Endothelial cell of umbilical vein (primary cell): ENCODE data around the gene IMPA2. TPM values are rescaled to one million over a fixed set of nuclear protein-coding genes. Genes with fewer than 3 reads are reported as not detected.

Source experiments
- BruUV-seq: library from RNA; stranded (reverse); fragments of 400-500 nt; replicated peaks from 2 replicates; lab custom pipeline; 2021; lab: Mats Ljungman, UMichigan
- CTCF ChIA-PET: fragments of 300-600, 350-600 bp; sonication (Branson Sonifier 250); formaldehyde crosslinking; loops from one replicate; lab custom pipeline; 2021; ENCODE audit warnings: antibody characterized with exemption, inconsistent platforms; lab: Charles Lee
- POLR2A ChIA-PET: fragments of 300-600, 350-600 bp; sonication (Branson Sonifier 250); formaldehyde crosslinking; loops from one replicate; lab custom pipeline; 2021; ENCODE audit warnings: antibody characterized with exemption, inconsistent platforms; lab: Charles Lee
- DNase-seq: peaks from one replicate; pipeline ENCODE4 v3.0.0-alpha.2; 2011; ENCODE audit warnings: low read depth, low spot score
- FAIRE-seq: peaks from 2 replicates; lab custom pipeline; 2011; peaks lifted over from hg19 to GRCh38; lab: Jason Lieb, UNC
- H2AFZ ChIP-seq: 2 replicates; pipeline ENCODE4 v1.6.0; 2012; ENCODE audit warnings: low read depth, low read length, control low read depth, inconsistent platforms
- H3K27ac ChIP-seq: 2 replicates; pipeline ENCODE4 v1.5.1; 2011; ENCODE audit warnings: low read depth, mild to moderate bottlenecking, control low read depth, low read length, moderate library complexity; ENCODE audit not compliant: insufficient read depth
- H3K27me3 ChIP-seq, 2 experiments: 2 replicates each; pipeline versions ENCODE4 v1.6.0 to v1.6.1; 2011; ENCODE audit warnings: low read length in 2 of 2, mixed read lengths in 1 of 2; ENCODE audit not compliant: control insufficient read depth in 2 of 2, insufficient read depth in 2 of 2
- H3K36me3 ChIP-seq, 2 experiments: 2 replicates in 1 of 2; 3 replicates in 1 of 2; pipeline ENCODE4 v1.5.1; 2011; ENCODE audit warnings: low read length in 2 of 2, mild to moderate bottlenecking in 1 of 2, moderate library complexity in 1 of 2; ENCODE audit not compliant: control insufficient read depth in 2 of 2, insufficient read depth in 2 of 2; ENCODE audit errors: extremely low read depth in 1 of 2
- H3K4me1 ChIP-seq: 3 replicates; pipeline ENCODE4 v1.5.1; 2011; ENCODE audit warnings: mild to moderate bottlenecking, low read length; ENCODE audit not compliant: control insufficient read depth, insufficient read depth; ENCODE audit errors: extremely low read depth
- H3K4me2 ChIP-seq: 2 replicates; pipeline ENCODE4 v1.6.1; 2011; ENCODE audit warnings: low read length, control low read depth, mixed read lengths; ENCODE audit not compliant: insufficient read depth
- H3K4me3 ChIP-seq, 3 experiments: fragments of 200-600 bp in 1 of 3; sonication (generic), shearing (Covaris generic) in 1 of 3; replicated peaks in 1 of 3; 2 replicates each; pipeline ENCODE4 v1.5.1; 2011 to 2016; ENCODE audit warnings: control low read depth in 3 of 3, low read length in 3 of 3, mild to moderate bottlenecking in 2 of 3, inconsistent platforms in 1 of 3, low read depth in 1 of 3, moderate library complexity in 1 of 3; ENCODE audit not compliant: insufficient read depth in 1 of 3
- H3K79me2 ChIP-seq: 2 replicates; pipeline ENCODE4 v1.6.0; 2012; ENCODE audit warnings: low read length, inconsistent platforms; ENCODE audit not compliant: control insufficient read depth, insufficient read depth
- H3K9ac ChIP-seq: replicated peaks from 2 replicates; pipeline ENCODE3; 2011; ENCODE audit warnings: low read length, control low read depth; ENCODE audit not compliant: insufficient read depth; ENCODE audit errors: extremely low read depth
- H3K9me1 ChIP-seq: replicated peaks from 3 replicates; pipeline ENCODE4 v1.6.0; 2011; ENCODE audit warnings: mild to moderate bottlenecking, low read length; ENCODE audit not compliant: control insufficient read depth, insufficient read depth; ENCODE audit errors: extremely low read depth
- H3K9me3 ChIP-seq: replicated peaks from 2 replicates; pipeline ENCODE4 v1.5.1; 2012; ENCODE audit warnings: low read length, inconsistent platforms; ENCODE audit not compliant: control insufficient read depth, insufficient read depth
- H4K20me1 ChIP-seq: replicated peaks from 2 replicates; pipeline ENCODE3; 2011; ENCODE audit warnings: mild to moderate bottlenecking, low read length; ENCODE audit not compliant: control insufficient read depth, insufficient read depth; ENCODE audit errors: extremely low read depth
- EZH2 ChIP-seq: IDR thresholded peaks from 2 replicates; pipeline ENCODE4 v1.6.1; 2012; ENCODE audit warnings: borderline replicate concordance, low read depth, mild to moderate bottlenecking, moderate library complexity, low read length, inconsistent platforms; ENCODE audit not compliant: severe bottlenecking
- FOS ChIP-seq: IDR thresholded peaks from 2 replicates; pipeline ENCODE4 v1.6.1; 2011; ENCODE audit warnings: mild to moderate bottlenecking, low read length, moderate library complexity, borderline replicate concordance; ENCODE audit not compliant: insufficient read depth
- GATA2 ChIP-seq: IDR thresholded peaks from 2 replicates; pipeline ENCODE4 v1.7.0; 2011; ENCODE audit warnings: low read depth, mild to moderate bottlenecking, moderate library complexity, mixed read lengths, low read length; ENCODE audit not compliant: insufficient read length, insufficient read depth
- JUN ChIP-seq: IDR thresholded peaks from 2 replicates; pipeline ENCODE4 v1.6.1; 2011; ENCODE audit warnings: borderline replicate concordance, low read depth; ENCODE audit not compliant: insufficient read length, insufficient read depth
- MYC ChIP-seq: IDR thresholded peaks from one replicate; pipeline ENCODE4 v1.6.1; 2011; ENCODE audit warnings: mild to moderate bottlenecking, low read depth, low read length
- POLR2A ChIP-seq: IDR thresholded peaks from 2 replicates; pipeline ENCODE4 v1.6.1; 2012; ENCODE audit warnings: low read depth, mild to moderate bottlenecking, control low read depth, low read length
- POLR2AphosphoS5 ChIP-seq: IDR thresholded peaks from 2 replicates; pipeline ENCODE4 v1.6.1; 2012; ENCODE audit warnings: low read depth, mild to moderate bottlenecking, control low read depth, low read length, moderate library complexity; ENCODE audit not compliant: insufficient read depth
- dilution Hi-C: fragments of 300-500 bp; cut with MboI; formaldehyde crosslinking; loops from one replicate; pipeline ENCODE4 v1.15.0; 2019; ENCODE audit warnings: low sequenced_read_pairs; ENCODE audit not compliant: extremely low pct_ligation_motif_present
- intact Hi-C: fragments of 100-400 bp; cut with micrococcal nuclease; formaldehyde crosslinking; loops from one replicate; pipeline ENCODE4 v1.10.0; 2022
- polyA plus RNA-seq, 4 experiments: library from polyadenylated mRNA; depleted of rRNA in 3 of 4; stranded (reverse) in 3 of 4; unstranded in 1 of 4; fragments of >200 nt; gene quantifications; 2 replicates each; pipeline versions ENCODE4 v1.2.1 to v1.2.3, GENCODE V29; 2011 to 2012; ENCODE audit warnings: missing spikeins in 1 of 4
- total RNA-seq: library from RNA; stranded (reverse); gene quantifications from 2 replicates; pipeline ENCODE4 v1.2.3, GENCODE V29; 2021
- TF ChIP-seq, protein P1 (sequence below), 2 donors: IDR thresholded peaks; 1 replicate in 1 of 2; 2 replicates in 1 of 2; pipeline ENCODE4 v1.5.1; 2011; ENCODE audit warnings: low read length in 2 of 2, mild to moderate bottlenecking in 2 of 2, moderate library complexity in 2 of 2, control low read depth in 1 of 2, inconsistent platforms in 1 of 2, low read depth in 1 of 2; ENCODE audit not compliant: insufficient read depth in 1 of 2; ENCODE audit errors: extremely low read depth in 1 of 2
- TF ChIP-seq, protein P2 (sequence below): IDR thresholded peaks from 2 replicates; pipeline ENCODE4 v1.6.1; 2011; ENCODE audit not compliant: insufficient read depth, insufficient read length

IMPA2 gene
- total and polyA plus RNA-seq, 2 donors (not counting 3 experiments of a cell fraction or from before 2014, with no cell fraction given): 6.1 to 8.0 TPM

DNA sequence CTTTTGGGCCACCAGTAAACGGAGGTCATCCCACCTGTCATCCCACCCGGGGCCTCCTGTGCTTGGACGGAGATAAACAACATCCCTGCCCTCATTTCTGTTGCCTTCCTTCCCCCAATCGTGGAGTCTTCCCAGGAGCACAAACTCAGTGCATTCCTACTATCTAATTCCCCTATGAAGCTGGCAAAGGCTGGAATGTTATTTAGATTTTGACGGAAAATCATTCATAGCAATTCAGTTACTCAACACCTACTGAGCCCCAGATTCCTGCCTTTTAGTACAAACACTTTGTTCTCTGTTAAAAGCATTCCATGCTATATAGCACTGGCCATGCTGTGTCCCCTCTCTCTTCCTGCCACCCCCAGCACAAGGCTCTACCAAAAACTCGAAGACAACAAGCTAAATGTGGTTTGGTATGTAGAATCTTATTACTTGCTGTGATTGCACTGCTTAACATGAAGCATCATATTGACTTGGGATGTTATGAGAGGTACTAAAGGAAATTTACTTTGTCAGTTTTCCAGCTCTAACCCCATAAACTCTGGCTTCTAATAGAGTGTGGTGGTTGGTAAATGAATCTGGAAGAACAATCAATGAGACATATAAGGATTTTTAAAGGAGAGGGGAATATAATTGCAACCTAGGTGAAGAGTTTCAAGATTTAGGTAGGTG is 32.3 kb upstream of the IMPA2 start:
- intact Hi-C loops: no loop called here
- no peak for TF ChIP-seq EZH2
- TF ChIP-seq GATA2: no peak
- TF ChIP-seq, protein P1, sequence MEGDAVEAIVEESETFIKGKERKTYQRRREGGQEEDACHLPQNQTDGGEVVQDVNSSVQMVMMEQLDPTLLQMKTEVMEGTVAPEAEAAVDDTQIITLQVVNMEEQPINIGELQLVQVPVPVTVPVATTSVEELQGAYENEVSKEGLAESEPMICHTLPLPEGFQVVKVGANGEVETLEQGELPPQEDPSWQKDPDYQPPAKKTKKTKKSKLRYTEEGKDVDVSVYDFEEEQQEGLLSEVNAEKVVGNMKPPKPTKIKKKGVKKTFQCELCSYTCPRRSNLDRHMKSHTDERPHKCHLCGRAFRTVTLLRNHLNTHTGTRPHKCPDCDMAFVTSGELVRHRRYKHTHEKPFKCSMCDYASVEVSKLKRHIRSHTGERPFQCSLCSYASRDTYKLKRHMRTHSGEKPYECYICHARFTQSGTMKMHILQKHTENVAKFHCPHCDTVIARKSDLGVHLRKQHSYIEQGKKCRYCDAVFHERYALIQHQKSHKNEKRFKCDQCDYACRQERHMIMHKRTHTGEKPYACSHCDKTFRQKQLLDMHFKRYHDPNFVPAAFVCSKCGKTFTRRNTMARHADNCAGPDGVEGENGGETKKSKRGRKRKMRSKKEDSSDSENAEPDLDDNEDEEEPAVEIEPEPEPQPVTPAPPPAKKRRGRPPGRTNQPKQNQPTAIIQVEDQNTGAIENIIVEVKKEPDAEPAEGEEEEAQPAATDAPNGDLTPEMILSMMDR (IDR thresholded peaks at IDR 0.05; ENCODE audit: extremely low read depth in 1 of 2, insufficient read depth in 1 of 2, low read depth in 1 of 2, low read length in 2 of 2): no peak
- no peak for TF ChIP-seq POLR2A
- no peak for TF ChIP-seq POLR2AphosphoS5
- TF ChIP-seq, protein P2, sequence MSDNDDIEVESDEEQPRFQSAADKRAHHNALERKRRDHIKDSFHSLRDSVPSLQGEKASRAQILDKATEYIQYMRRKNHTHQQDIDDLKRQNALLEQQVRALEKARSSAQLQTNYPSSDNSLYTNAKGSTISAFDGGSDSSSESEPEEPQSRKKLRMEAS: no peak
- TF ChIP-seq FOS: no peak
- no peak for TF ChIP-seq MYC
- TF ChIP-seq JUN: no peak
- H3K9ac ChIP-seq: no peak overlapping the region
- no peaks in the 10 kb centered on the region for H3K9me1 ChIP-seq
- no peaks in the 10 kb centered on the region for H3K36me3 ChIP-seq
- no peaks in the 10 kb centered on the region for H3K79me2 ChIP-seq
- H3K27ac ChIP-seq: no peak overlapping the region
- no peaks in the 10 kb centered on the region for H3K9me3 ChIP-seq
- H2AFZ ChIP-seq: peak overlapping the region; percentile 36
- DNase-seq: no peak
- no peak for FAIRE-seq
- peaks cover 11% of the 10 kb centered on the region for H3K4me1 ChIP-seq
- H4K20me1 ChIP-seq: no peaks in the 10 kb centered on the region
- CTCF ChIA-PET: interaction anchor here (0.7 to 6.6 kb wide), 3 partner anchors 12 to 90 kb away, joined by 4 to 55 read pairs (median 8); no protein-coding TSS in a partner anchor
- H3K4me2 ChIP-seq: no peak overlapping the region
- BruUV-seq: no TSS peak
- no peak overlapping the region for H3K4me3 ChIP-seq
- no peaks in the 10 kb centered on the region for H3K27me3 ChIP-seq
- dilution Hi-C loops: no loop called here
- POLR2A ChIA-PET: no interaction called here
